ENCODE measurements around the gene PATZ1.

- TF ChIP-seq CTCF (IDR thresholded peaks at IDR 0.05) (no peak), POLR2A (IDR thresholded peaks at IDR 0.05) (no peak)
Measured at GRCh38 chr22:31346733-31347250, 646 bp upstream of the PATZ1 start.

Data from testis (tissue), 2 donors.